KOPT-K1 (cell line): ENCODE data around the gene NBPF14.
A peak's percentile ranks its signal among the peaks of the same experiment; 100 is the strongest.
"Not testable (repeated sequence)": the region's sequence is repeated elsewhere in the genome, so short reads cannot be mapped to it uniquely, and the experiment has no call there.

Source experiments
- H3K27ac ChIP-seq: fragments of 200-600 bp; sonication (generic); 2 replicates; pipeline ENCODE4 v1.5.1; 2016; ENCODE audit warnings: antibody characterized with exemption, mild to moderate bottlenecking, low read depth, low read length; ENCODE audit not compliant: poor library complexity, severe bottlenecking
- H3K36me3 ChIP-seq: fragments of 200-600 bp; sonication (generic); 2 replicates; pipeline ENCODE4 v1.5.1; 2017; ENCODE audit warnings: antibody characterized with exemption, mild to moderate bottlenecking, low read length, moderate library complexity; ENCODE audit not compliant: insufficient read depth
- H3K9me3 ChIP-seq: fragments of 200-600 bp; sonication (generic); 2 replicates; pipeline ENCODE4 v1.5.1; 2017; ENCODE audit warnings: antibody characterized with exemption, low read length, mild to moderate bottlenecking; ENCODE audit not compliant: insufficient read depth, poor library complexity, severe bottlenecking

The NBPF14 gene, protein sequence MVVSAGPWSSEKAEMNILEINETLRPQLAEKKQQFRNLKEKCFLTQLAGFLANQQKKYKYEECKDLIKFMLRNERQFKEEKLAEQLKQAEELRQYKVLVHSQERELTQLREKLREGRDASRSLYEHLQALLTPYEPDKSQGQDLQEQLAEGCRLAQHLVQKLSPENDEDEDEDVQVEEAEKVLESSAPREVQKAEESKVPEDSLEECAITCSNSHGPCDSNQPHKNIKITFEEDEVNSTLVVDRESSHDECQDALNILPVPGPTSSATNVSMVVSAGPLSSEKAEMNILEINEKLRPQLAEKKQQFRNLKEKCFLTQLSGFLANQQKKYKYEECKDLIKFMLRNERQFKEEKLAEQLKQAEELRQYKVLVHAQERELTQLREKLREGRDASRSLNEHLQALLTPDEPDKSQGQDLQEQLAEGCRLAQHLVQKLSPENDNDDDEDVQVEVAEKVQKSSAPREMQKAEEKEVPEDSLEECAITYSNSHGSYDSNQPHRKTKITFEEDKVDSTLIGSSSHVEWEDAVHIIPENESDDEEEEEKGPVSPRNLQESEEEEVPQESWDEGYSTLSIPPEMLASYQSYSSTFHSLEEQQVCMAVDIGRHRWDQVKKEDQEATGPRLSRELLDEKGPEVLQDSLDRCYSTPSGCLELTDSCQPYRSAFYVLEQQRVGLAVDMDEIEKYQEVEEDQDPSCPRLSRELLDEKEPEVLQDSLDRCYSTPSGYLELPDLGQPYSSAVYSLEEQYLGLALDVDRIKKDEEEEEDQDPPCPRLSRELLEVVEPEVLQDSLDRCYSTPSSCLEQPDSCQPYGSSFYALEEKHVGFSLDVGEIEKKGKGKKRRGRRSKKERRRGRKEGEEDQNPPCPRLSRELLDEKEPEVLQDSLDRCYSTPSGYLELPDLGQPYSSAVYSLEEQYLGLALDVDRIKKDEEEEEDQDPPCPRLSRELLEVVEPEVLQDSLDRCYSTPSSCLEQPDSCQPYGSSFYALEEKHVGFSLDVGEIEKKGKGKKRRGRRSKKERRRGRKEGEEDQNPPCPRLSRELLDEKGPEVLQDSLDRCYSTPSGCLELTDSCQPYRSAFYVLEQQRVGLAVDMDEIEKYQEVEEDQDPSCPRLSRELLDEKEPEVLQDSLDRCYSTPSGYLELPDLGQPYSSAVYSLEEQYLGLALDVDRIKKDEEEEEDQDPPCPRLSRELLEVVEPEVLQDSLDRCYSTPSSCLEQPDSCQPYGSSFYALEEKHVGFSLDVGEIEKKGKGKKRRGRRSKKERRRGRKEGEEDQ (N-terminal part only)

DNA sequence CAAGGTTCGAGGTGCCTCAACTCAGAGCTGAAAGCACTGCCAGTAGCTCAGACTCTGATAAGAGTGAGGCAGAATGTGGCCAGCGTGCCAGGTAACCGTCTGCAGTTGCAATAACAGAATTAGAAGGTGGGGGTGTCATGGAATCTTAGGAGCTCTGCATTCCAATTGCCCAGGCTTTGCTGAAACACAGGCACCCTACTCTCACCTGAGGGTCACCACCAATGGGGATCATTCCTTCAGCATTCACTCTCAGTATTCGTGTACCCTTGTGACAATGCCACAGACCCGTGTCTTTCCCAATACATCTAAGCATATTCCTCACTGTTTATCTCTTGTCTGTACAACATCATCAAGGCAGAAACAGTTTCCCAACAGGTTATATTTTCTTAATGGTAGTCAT is at the start of gene NBPF14:
NBPF14 (minus strand) TSS at position 101 of the 400 bp plus-strand sequence. CDS start 294 bp downstream, outside the sequence.
- not testable (repeated sequence) for H3K36me3 ChIP-seq, H3K9me3 ChIP-seq, H3K27ac ChIP-seq

DNA sequence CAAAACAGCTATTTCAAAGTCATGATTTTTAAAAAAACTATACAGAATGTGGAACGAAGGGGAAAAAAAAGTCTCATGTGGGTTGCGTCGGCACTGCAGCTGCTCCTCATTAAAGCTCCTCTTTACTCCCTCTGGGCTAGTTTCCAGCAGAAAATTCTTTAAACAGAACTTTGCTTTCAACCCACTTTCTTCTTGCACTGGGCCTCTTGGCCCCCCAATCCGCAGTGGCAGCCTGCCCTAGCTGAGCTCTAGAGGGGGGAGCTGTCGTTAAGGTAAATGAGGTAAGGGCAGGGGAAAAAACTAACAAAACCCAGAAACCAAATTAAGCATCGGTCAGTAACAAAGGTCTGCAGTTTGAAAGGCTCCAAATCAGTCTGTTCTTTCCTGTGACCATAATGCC is 29.6 kb upstream of the NBPF14 start:
- H3K27ac ChIP-seq, H3K36me3 ChIP-seq, H3K9me3 ChIP-seq: not testable (repeated sequence)

GRCh38 chr1:148618216-148618615 is 22.4 kb upstream of the NBPF14 start:
- H3K9me3 ChIP-seq, H3K27ac ChIP-seq, H3K36me3 ChIP-seq: not testable (repeated sequence)

DNA sequence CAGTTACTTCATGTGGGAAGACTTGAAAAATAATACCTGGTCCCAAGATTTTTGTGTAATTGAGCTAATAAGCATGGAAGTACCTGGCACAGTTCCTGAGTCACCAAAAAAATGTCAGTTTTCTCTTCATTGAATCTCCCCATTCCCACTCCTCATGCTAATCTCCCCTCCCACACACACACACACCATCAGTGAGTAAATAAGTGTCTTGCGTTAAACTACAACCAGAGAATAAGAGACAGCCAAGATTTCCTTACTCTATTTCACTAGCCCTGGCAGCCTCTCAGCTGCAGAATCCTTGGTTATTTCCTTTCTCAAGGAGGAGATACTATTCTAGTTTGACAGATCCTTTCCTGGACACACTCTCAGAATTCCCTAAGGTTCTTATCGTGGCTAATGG is 9.5 kb upstream of the NBPF14 start:
- not testable (repeated sequence) for H3K36me3 ChIP-seq, H3K27ac ChIP-seq, H3K9me3 ChIP-seq

GRCh38 chr1:148595360-148595759 is 451 bp downstream of the NBPF14 start:
- H3K36me3 ChIP-seq, H3K27ac ChIP-seq, H3K9me3 ChIP-seq: not testable (repeated sequence)

GRCh38 chr1:148591098-148591497 is 4.7 kb downstream of the NBPF14 start:
- not testable (repeated sequence) for H3K36me3 ChIP-seq, H3K9me3 ChIP-seq, H3K27ac ChIP-seq

DNA sequence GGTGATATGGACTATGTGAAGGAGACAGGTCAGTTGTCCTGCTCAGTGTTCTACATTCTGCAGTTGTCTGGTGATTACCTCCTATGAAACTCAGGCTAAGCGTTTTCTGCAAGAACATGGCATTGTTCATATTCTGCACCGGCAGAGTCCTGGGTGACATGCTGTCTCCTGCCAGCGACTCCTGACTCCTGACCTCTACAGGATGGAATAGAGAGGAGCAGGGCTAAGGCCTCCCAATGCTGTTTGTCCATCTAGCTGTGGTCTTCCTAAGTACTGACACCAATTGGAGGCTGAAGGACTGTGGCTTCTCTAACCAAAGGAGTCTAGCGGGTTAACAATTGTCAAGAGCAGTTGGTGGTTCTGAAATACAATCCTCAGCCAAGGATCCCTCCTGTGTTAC is 63.7 kb downstream of the NBPF14 start:
- not testable (repeated sequence) for H3K27ac ChIP-seq, H3K36me3 ChIP-seq, H3K9me3 ChIP-seq

GRCh38 chr1:148529101-148529567 is 66.7 kb downstream of the NBPF14 start:
- H3K9me3 ChIP-seq, H3K36me3 ChIP-seq, H3K27ac ChIP-seq: not testable (repeated sequence)

DNA sequence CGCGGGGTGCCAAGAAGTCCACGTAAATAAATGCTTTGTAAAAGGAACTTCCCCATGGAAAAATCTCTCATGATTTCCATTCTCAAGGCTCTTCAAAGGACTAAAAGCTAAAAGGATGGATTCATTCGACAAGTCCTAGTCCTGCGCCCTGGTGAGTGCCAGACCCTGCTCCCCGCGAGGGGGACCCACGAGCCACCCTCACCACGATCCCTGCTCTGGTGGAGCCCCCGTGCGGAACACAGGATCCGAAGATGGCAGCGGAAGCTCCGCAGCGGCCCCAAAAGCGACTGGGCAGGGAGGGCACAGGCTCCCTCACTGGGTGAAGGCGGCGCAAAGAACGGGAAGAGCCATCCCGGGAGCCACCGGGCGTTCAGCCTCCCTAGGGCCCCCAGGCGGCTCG is 67.2 kb downstream of the NBPF14 start:
- H3K36me3 ChIP-seq, H3K27ac ChIP-seq, H3K9me3 ChIP-seq: not testable (repeated sequence)

GRCh38 chr1:148526587-148526986 is 69.2 kb downstream of the NBPF14 start:
- H3K27ac ChIP-seq, H3K9me3 ChIP-seq, H3K36me3 ChIP-seq: not testable (repeated sequence)

- not testable (repeated sequence) for H3K27ac ChIP-seq, H3K36me3 ChIP-seq, H3K9me3 ChIP-seq
These were observed 72.3 kb downstream of the NBPF14 start for GRCh38 chr1:148523205-148524144.

DNA sequence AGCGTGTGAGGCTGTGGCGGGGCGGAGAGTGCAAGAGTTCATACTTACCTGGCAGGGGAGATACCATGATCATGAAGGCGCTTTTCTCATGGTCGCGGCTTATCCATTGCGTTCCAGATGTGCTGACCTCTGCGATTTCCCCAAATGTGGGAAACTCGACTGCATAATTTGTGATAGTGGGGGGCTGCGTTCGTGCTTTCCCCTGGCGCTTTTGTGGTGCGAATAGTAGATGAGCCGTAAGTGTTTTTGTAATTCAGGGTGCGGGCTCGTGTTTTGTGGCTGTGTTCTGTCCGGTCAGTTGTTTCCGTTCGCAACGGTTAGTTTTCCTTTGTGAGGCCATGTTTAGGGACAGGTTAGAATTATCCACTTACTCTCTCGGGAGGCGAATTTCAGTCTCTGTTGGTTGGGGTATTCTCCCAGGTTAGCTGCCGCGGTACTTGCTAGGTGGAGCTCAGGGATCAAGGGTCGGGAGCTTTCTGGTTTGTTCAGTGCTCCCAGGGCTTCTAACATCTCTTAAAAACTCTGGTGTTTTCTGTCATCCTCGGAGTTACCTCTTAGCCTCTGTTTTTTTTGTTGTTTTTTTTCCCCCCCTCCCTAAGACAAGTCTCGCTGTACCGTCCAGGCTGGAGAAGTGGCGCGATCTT is 73.1 kb downstream of the NBPF14 start:
- not testable (repeated sequence) for H3K9me3 ChIP-seq, H3K36me3 ChIP-seq, H3K27ac ChIP-seq

GRCh38 chr1:148522072-148522471 is 73.7 kb downstream of the NBPF14 start:
- peak overlapping the region; percentile 68 for H3K27ac ChIP-seq
- H3K9me3 ChIP-seq, H3K36me3 ChIP-seq: not testable (repeated sequence)

DNA sequence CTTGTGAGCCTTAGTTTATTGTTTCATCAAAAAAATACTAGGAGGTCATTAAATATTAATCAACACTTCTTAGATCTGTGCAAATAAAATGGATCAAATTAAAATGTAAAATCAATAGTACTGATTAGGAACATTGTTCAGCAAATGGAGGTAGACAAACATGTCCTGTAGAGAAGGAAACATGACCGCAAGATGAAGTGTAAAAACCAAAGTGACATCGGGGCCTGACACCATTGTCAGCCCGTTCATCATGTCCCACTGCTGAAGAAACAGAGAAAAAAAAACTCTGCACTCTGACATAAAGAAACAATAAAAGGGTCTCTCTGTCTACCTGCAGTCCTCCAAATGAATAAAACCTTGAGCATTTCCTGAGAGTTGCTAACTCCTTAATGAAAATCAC is 81.5 kb downstream of the NBPF14 start:
- not testable (repeated sequence) for H3K9me3 ChIP-seq, H3K27ac ChIP-seq, H3K36me3 ChIP-seq
